Fibroblast of skin of scalp (primary cell): ENCODE results near the gene C2CD4D.
A peak's percentile ranks its signal among the peaks of the same experiment; 100 is the strongest.

Experiments used
- DNase-seq: peaks from one replicate; pipeline ENCODE4 v3.0.0-alpha.2; 2013

C2CD4D gene

GRCh38 chr1:151813271-151813977 lies 26.2 kb downstream of the C2CD4D start:
- DNase-seq, result no peak

- DNase-seq, result peak; percentile 7
Measured at GRCh38 chr1:151811181-151811580, 28.4 kb downstream of the C2CD4D start.

GRCh38 chr1:151809985-151810556 lies 29.5 kb downstream of the C2CD4D start:
- DNase-seq, result peak; percentile 19

- no peak for DNase-seq
Measured at GRCh38 chr1:151809290-151809984, 30.2 kb downstream of the C2CD4D start.

- no peak for DNase-seq
Measured at GRCh38 chr1:151807766-151808165, 31.9 kb downstream of the C2CD4D start.

GRCh38 chr1:151807131-151807530 lies 32.5 kb downstream of the C2CD4D start:
- DNase-seq, result no peak

GRCh38 chr1:151806170-151806569 lies 33.5 kb downstream of the C2CD4D start:
- DNase-seq, result no peak

GRCh38 chr1:151805066-151805820 lies 34.4 kb downstream of the C2CD4D start, which contains the start of gene LINGO4:
TSS of gene LINGO4 (minus strand) at chr1:151805419. CDS start at chr1:151802704, 2,715 bp downstream.
- no peak for DNase-seq

- no peak for DNase-seq
Measured at GRCh38 chr1:151803915-151804314, 35.7 kb downstream of the C2CD4D start.

GRCh38 chr1:151803164-151803563 lies 36.5 kb downstream of the C2CD4D start:
- no peak for DNase-seq

- DNase-seq, result no peak
Measured at GRCh38 chr1:151802372-151802771, 37.2 kb downstream of the C2CD4D start.

- DNase-seq, result no peak
Measured at GRCh38 chr1:151801846-151802245, 37.8 kb downstream of the C2CD4D start.

GRCh38 chr1:151801310-151801820 lies 38.3 kb downstream of the C2CD4D start:
- no peak for DNase-seq

- no peak for DNase-seq
Measured at GRCh38 chr1:151800830-151801229, 38.8 kb downstream of the C2CD4D start.

GRCh38 chr1:151799179-151800022 lies 40.2 kb downstream of the C2CD4D start:
- DNase-seq, result peak; percentile 21

- DNase-seq, result no peak
Measured at GRCh38 chr1:151798571-151798970, 41.0 kb downstream of the C2CD4D start.

- DNase-seq, result no peak
Measured at GRCh38 chr1:151790940-151791651, 48.5 kb downstream of the C2CD4D start.

GRCh38 chr1:151790071-151790939 lies 49.3 kb downstream of the C2CD4D start, which contains the start of gene TDRKH:
TSS of gene TDRKH (minus strand) at chr1:151790500. CDS start at chr1:151783022, 7,478 bp downstream.
- DNase-seq, result peak; percentile 99
